T-helper 2 cell treated with Interferon-gamma antibody and Interleukin-4, amounts not matched to agents 100 ng/mL and 5 ng/mL, for 36 hours (primary cell): ENCODE results near the gene FLT3LG. TPM values are rescaled to one million over a fixed set of nuclear protein-coding genes. Genes with fewer than 3 reads are reported as not detected.

ENCODE experiments used
- intact Hi-C: fragments of 100-400 bp; cut with micrococcal nuclease; formaldehyde crosslinking; loops from one replicate; pipeline ENCODE4 v1.15.1; 2023
- total RNA-seq: library from RNA; stranded (reverse); gene quantifications from 2 replicates; pipeline ENCODE4 v1.2.3, GENCODE V29; 2022

Gene FLT3LG
- total RNA-seq, 1 donor from 2014 or later = 275 TPM

DNA sequence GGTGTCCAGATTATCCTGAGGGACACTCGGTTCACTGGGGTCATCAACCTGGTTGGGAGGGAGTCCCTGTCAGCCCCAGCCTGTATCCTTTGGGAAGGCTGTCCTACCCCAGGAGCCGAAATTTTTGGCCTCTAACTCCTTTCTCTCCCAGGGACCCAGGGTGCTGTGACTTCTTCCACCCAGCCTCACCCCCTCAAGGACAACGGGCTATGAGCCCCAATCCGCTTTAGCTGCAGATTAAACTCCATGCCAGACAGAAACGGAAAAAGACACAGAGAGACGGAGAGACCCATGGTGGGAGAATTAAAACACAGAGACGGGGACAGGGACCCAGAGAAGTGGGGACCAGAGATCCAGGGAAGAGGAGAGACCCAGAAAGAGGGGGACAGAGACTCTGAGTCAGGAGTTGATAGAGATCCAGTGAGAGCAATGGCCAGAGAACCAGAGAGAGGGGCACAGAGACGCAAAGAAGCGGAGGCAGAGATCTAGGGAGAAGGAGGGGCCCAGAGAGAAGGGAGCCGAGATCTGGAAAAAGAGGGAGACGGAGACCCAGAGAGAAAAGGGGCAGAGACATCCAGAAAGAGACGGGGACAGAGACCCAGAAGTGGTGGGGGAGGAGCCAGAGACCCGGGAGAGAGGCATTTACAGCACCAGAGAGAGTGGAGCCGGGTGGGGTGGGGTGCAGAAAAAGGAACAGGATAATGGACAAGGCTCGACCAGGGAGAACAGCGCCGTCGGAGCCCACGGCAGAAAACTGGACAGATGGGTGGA, 33.4 kb upstream of the FLT3LG start:
- intact Hi-C loops = loop anchor here (10.0 kb wide), 1 partner anchor 106 kb away; the partner anchor contains the start of gene CD37

DNA sequence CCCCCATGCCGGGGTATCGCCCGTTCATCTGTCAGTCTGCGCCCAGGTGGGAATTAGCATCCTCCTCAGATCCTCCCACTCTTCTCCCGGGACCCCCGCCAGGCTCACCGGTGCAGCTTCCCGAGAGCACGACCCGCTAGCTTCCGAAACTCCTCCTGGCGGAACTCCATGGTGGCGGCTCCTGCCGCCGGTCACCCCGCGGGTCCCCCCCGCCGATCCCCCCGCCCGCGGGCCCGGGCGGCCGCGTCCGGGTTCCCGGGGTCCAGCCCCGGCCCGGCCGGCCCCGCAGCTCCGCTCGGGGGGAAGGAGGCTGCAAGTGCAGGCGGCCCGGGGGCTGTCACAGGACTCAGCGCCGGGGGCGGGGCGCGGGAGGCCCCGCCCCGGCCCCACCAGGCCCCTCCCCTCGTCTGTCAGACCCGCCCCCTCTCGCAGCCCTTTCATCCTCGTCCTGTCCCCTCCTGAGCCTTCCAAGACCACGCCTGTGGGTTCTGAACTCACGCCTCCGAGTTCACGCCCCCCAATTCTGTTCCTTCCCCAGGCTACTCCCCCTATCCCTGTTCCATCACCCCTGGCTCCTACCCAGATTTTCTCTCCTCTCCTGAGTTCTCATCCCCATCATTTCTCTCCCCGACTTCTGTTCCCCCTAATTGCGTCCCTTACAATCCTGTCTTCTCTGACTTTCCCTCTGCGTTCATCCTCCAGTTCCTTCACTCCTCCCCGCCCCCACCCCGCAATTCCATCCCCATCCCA, 32.6 kb upstream of the FLT3LG start, which contains the start of gene SLC17A7:
SLC17A7 (minus strand) TSS at position 318 of the 750 bp plus-strand sequence; CDS start at position 170, 148 bp downstream.
- intact Hi-C loops = loop anchor here (10.0 kb wide), 1 partner anchor 107 kb away; the partner anchor contains the start of gene CD37

DNA sequence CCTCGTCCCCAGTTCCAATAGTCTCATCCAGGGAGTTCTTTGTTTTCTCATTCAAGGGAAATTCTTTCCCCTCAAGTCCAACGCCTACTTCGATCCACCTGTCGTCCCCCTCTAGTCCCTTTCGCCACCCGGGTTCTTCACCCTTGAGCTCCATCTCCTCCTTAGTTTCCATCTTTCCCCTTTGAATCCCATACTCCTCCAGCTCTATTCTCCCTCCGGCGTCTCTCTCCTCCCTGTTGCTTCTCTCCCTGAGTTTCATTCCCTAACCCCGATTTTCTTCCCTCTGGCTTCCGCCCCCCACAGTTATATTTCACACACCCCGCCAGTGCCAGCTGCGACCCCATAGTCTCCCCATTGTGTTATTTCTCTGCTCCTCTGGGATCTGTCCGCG, 32.1 kb upstream of the FLT3LG start:
- intact Hi-C loops = loop anchor here (2.0 to 10.0 kb wide), 2 partner anchors 19 to 107 kb away; partner anchors contain the start of genes CD37 and PTH2

DNA sequence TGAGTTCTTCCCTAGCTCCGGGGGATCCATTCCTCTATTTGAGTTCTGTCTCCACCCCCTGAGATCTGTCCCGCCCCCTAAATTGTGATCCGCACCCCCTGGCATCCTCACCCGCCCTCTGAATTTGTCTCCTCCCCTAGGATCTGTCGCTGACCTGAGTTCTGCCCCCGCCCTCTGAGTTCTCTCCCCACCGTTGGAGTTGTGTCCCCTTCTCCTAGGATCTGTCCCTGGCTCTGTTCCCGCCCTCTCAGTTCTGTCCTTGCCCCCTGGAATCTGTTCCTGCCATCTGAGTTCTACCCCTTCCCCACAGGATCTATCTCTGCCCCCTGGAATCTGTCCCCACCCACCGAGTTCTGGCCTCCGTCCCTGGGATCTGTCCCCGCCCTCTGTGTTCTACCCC, 31.7 kb upstream of the FLT3LG start:
- intact Hi-C loops = loop anchor here (2.0 to 10.0 kb wide), 2 partner anchors 20 to 108 kb away; partner anchors contain the start of genes CD37 and PTH2

DNA sequence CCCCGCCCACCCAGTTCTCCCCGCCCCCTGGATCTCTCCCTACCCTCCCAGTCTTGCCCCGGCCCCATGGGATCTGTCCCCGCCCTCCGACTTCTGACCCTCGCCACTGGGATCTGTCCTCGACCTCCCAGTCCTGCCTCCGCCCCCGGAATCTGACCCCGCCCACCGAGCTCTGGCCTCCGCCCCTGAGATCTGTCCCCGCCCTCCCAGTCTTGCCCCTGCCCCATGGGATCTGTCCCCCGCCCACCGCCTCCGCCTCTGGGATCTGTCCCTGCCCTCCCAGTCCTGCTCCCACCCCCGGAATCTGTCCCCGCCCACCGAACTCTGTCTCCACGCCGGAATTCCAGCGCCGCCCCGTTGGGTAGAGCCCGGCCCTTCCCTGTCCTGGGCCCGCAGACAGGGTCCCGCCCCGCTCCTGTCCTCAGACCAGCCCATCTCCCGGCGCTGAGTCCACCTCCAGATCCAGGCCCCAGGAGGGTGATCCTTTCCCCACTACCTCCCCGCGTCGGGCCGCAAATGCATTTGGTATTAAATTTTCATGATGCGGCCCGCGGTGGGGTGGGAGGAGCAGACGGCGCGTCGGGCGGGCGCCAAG, 31.1 kb upstream of the FLT3LG start:
- intact Hi-C loops = loop anchor here (1.0 to 10.0 kb wide), 4 partner anchors 10 to 108 kb away; partner anchors contain the start of genes ALDH16A1, CD37 and PTH2

DNA sequence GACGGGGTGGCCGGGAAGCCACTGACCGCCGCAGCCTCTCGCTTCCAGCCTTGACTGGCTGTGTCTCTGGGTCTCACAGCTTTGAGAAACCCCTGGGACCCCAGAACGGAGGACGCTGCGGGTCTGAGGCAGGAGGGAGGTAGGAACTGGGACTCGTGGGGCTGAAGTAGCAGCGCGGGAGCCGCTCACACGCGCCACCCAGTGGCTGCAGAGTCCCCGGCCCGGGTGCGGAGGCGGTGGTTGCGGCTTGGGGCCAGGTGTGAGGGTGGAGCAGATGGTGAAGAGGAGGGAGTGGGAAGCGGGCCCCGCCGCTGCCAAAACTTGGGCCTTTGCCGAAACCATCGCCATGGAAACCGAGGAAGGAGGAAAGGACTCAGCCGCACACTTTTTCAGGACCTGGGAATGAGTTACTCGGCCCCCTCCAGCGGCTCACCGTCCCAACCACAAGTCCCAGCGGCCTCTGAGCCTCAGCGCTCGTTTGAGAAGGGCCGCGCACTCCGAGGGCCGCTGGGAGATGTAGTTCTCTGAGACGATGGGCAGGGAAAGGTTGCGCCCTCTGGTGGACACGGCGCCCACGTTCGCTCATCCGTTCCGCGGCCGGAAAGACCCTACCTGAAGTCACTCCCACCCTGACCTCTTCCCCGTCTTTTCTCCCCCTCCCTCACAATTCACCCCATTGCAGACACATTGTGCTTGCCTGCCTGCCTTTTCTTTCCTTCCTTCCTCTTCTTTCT, 30.5 kb upstream of the FLT3LG start:
- intact Hi-C loops = loop anchor here (1.0 to 10.0 kb wide), 4 partner anchors 10 to 109 kb away; partner anchors contain the start of genes ALDH16A1, CD37 and PTH2

DNA sequence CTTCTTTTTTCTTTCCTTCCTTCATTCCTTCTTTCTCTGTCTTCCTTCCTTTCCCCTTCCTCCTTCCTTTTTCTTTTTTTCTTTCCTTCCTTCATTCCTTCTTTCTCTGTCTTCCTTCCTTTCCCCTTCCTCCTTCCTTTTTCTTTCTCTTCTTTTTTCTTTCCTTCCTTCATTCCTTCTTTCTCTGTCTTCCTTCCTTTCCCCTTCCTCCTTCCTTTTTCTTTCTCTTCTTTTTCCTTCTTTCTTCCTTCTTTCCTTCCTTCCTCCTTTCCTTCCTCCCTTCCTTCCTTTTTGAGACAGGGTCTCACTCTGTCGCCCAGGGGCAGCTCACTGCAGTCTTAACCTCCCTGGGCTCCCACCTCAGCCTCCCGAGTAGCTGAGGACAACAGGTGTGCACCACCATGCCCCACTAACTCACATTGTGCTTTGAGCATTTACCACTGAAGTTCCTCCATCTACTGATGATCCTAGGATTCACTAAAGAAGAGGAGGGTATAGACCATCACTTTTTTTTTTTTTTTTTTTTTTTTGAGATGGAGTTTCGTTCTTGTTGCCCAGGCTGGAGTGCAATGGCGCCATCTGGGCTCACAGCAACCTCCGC, 29.8 kb upstream of the FLT3LG start:
- intact Hi-C loops = loop anchor here (10.0 kb wide), 1 partner anchor 109 kb away; the partner anchor contains the start of gene CD37

DNA sequence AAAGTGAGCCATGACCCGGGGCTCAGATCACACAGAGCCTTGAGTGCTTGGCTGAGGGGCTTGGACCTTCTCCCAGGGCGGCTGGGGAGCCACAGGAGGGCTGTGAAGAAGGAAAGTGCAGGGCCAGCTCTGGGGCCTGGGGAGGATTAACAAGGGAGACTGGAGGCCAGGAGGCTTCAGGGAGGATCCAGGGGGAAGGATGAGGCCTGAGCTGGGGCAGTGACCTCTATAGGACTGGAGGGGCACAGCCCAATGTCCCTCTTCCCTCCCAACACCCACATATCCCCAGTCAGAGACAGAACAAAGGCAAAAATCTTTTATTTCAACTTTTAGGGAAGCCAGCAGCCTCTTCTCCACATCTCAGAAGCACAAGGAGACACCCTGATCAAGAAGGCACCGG, 28.0 kb upstream of the FLT3LG start:
- intact Hi-C loops = loop anchor here (10.0 kb wide), 1 partner anchor 111 kb away; the partner anchor contains the start of gene CD37

DNA sequence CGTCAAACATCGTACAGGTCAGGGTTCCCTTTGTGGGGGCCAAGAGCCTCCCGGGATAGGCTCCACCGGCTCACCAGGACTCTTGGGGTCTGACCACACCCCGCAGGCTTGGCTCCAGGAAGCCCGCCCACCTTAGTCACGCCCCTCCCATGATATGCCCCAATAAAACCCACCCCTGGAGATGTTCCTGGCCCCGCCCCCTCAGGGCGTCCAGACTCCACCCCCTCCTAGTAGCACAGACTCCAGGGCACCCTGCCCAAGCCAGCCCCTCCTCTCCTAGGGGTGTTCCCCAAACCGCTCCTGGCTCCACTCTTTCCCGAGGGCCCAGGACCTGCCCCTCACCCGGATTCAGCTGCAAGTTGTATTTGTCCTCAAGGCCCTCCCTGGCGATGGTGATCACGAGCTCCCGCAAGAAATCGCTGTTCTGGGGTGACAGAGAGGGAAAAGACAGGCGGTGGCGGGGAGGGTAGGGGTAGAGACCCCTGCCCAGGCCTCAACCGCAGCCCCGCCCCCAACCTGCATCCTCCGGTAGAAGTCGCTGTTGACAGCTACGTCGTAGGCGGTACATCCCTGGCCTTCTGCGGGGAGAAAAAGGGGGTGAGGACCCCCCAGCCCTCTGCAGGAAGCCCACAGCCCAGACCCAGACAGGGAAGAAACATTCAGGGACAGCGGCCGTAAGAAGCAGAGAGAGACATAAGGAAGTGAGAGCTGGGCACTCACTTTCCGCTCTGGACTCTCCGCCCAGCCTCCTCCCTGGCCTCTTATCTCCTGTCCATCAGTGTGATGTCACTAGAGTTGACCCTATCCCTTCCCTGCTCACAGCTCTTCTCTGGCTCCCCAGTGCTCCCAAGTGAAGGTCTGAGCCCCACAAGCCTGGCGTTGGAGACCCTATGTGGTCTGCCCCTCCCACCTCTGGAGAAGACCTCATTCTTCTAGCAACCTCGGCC, 26.3 kb upstream of the FLT3LG start:
- intact Hi-C loops = loop anchor here (10.0 kb wide), 1 partner anchor 113 kb away; the partner anchor contains the start of gene CD37

DNA sequence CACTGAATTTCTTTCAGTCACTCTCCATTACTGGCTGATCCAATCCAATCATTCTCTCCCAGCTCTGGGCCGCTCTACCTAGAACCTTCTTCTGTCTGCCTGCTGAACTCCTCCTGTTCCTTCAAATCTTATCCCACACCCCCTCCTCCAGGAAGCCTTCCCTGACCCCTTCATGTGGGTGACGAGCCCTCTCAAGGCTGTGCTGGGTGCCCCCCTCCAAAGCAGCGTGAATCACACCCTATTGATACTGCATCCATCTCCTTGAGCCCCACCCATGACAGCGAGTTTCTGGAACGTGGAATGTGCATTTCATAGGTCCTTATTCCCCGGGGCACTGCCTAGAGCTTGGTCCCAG, 25.6 kb upstream of the FLT3LG start:
- intact Hi-C loops = loop anchor here (10.0 kb wide), 1 partner anchor 114 kb away; the partner anchor contains the start of gene CD37

DNA sequence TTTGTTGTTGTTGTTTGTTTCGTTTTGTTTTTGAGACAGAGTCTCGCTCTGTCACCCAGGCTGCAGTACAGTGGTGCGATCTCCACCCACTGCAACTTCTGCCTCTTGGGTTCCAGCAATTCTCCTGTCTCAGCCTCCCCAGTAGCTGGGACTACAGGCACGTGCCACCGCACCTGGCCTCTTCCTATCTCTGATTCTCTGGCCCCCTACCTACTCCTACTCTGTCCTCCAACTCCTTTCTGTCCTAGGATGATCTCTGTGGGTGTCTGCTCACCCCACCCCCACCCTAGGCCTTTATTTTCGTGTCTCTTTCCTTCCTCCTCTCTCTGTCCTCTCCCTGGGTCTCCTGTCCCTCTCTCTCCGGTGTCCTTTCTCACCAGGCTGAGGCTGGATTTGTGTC, 23.6 kb upstream of the FLT3LG start:
- intact Hi-C loops = no loop called here

DNA sequence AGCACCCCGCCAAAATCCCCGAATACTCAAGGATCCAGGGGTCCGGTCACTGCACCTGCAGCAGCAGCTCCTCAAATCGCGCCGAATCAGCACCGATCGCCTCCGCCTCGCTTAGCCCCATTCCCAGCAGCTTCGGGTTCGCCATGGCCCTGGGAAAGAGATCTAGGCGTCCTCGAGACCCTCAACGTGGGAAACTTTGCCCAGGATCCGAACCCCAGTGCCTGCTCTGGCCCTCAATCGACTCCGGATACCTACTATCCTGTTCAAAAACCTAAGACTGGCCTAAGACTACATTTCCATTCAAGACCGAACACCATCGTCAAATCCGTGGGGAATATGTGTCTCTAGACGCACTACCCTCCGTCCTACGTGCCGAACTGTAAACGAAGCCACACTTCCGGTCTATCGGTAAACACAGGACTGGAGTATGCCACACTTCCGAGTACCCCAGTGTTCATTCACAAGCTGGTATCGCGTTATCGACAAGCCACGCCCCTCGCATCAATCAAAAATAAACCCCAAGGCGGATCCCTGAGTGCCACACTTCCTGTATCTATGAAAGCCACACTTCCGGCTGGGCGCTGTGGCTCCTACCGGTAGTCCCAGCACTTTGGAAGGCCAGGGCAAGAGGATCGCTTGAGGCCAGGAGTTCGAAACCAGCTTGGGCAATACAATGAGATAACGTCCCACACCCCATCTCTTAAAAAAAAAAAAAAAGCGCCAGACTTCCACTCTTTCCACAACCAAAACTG, 22.4 kb upstream of the FLT3LG start, which contains the start of gene PIH1D1:
PIH1D1 (minus strand) TSS at position 385 of the 752 bp plus-strand sequence; CDS start at position 145, 240 bp downstream.
- intact Hi-C loops = no loop called here

DNA sequence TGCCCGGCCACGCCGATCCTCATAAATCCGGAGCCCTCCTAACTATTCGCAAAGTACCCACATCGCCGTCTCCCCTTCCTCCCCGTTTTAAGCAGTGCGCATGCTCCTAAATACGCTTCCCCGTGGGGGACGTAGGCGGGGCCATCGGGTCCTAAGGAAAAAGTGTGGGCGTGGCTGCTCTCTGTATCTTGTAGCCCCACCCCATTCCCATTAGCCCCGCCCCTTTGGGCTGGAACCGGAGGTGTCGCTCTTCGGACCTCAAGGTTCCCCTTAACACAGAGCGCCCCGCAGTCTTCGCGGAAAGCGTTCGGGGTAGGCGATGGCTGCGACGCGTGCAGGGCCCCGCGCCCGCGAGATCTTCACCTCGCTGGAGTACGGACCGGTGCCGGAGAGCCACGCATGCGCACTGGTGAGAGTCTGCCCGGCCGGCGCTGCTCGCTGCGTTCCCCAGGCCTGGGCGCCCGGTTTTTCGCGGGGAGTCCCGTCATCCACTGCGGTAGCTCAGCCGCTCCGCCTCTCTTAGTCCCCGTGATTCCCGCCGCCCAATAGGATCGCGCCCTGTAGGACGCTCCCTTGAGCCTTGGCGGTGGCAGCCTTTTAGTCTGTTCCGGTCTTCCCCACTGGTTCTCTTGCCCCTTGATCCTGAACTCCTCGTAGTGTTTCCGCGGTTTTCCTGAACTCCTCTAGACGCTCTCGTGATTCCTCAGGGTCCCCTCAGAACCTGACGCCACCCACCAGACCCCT, 20.8 kb upstream of the FLT3LG start, which contains the start of gene ALDH16A1:
ALDH16A1 (plus strand) TSS at position 213 of the 744 bp plus-strand sequence; CDS start at position 320, 107 bp downstream.
- intact Hi-C loops = loop anchor here (1.0 kb wide), 7 partner anchors 10 to 223 kb away; partner anchors contain the start of genes FLT3LG, RPL13A, RPS11 and RRAS

DNA sequence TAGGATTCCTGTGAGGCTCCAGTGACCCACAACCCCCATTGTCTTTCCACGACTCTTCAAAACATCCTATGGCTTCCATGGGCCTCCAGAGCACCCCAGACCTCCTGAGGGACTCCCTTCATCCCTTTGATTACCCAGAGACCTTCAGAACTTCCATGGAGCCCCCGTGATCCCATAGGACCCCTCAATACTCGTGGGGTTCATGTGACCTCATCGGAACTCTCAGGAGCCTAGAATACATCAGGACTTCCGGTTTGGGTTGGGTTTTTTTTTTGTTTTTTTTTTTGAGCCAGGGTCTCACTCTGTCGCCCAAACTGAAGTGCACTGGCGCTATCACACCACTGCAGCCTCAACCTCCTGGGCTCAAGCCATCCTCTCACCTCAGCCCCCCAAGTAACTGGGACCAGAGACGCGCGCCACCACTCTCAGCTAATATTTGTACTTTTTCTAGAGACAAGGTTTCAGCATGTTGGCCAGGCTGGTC, 20.2 kb upstream of the FLT3LG start:
- intact Hi-C loops = loop anchor here (1.0 kb wide), 7 partner anchors 10 to 223 kb away; partner anchors contain the start of genes FLT3LG, RPL13A, RPS11 and RRAS

DNA sequence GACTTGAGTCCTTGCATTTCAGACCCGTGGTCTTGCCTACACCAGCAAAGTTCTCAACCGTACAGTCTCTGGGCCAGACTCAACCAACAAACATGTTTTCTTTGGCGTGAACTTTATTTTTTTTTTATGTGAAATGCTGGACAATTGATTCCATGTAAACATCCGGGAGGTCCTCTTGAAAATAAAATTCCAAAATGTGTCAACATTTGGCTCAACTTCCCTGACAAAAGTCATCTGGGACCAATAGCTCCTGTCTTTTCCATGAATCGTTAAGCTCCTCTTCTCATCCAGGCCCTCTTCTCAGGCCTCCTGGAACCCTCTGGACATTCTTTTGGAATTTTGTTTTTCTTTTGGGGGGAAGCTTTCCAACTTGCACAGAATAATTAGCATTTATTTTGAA, 18.2 kb upstream of the FLT3LG start:
- intact Hi-C loops = no loop called here

DNA sequence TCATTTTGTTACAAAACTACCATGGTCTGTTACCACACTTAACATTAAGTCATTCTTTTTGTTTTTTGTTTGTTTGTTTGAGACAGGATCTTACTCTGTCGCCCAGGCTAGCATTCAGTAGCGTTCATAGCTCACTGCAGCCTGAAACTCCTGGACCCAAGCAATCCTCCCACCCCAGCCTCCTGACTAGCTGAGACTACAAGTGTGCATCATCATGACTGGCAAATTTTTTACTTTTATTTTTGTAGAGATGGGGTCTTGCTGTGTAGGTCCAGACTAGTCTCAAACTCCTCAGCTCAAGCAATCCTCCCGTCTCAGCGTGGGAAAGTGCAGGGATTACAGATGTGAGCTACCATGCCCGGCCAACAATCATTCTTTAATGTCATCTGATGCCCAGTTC, 17.7 kb upstream of the FLT3LG start:
- intact Hi-C loops = no loop called here

DNA sequence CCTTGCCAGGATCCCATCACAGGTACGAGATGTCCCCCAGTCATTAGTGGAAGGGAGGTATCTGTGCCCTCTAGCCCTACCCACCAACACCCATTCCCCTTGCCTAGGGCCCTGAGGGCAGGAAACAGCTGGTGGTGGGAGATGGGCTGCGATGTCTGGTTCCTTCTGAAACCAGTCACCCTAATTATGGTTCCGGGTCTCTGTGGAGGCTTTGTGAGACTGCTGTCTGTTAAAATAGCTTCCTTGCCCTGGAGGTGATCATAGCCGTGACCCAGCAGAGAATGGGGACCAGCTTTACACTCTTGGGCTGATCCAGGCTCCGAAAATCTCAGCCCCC, 15.5 kb upstream of the FLT3LG start:
- intact Hi-C loops = no loop called here
